Body of pancreas (tissue), 4 donors: ENCODE measurements around the gene ZNF341. TPM values are rescaled to one million over a fixed set of nuclear protein-coding genes. Genes with fewer than 3 reads are reported as not detected.

Source experiments
- ATAC-seq: fragments of 150-250 bp; one replicate; pipeline ENCODE4 v1.9.1; 2016
- DNase-seq, 4 donors: peaks; one replicate each; pipeline ENCODE4 v3.0.0-alpha.2; 2019
- H3K27ac ChIP-seq, 4 donors: fragments of 200-600 bp; sonication (generic); 1 replicate in 3 of 4; 2 replicates in 1 of 4; pipeline versions ENCODE4 v1.5.1 to v1.6.1; 2016 to 2019; ENCODE audit warnings: mild to moderate bottlenecking in 1 of 4, mixed read lengths in 1 of 4, moderate library complexity in 1 of 4
- H3K27me3 ChIP-seq, 2 donors: fragments of 200-600 bp; sonication (generic); one replicate each; pipeline ENCODE4 v1.6.0; 2016; ENCODE audit warnings: mild to moderate bottlenecking in 1 of 2
- H3K36me3 ChIP-seq, 2 donors: fragments of 200-600 bp; sonication (generic); replicated peaks in 1 of 2; 2 replicates each; pipeline ENCODE4 v1.5.1; 2016; ENCODE audit warnings: low read depth in 2 of 2; ENCODE audit not compliant: insufficient read depth in 1 of 2
- H3K4me1 ChIP-seq: fragments of 200-600 bp; sonication (generic); one replicate; pipeline ENCODE4 v1.6.0; 2016
- H3K4me3 ChIP-seq, 2 donors: fragments of 200-600 bp; sonication (generic); 1 replicate in 1 of 2; 2 replicates in 1 of 2; pipeline ENCODE4 v1.5.1; 2016 to 2019
- H3K9me3 ChIP-seq, 3 donors: fragments of 200-600 bp; sonication (generic); 1 replicate in 2 of 3; 2 replicates in 1 of 3; pipeline ENCODE4 v1.5.1; 2016
- CTCF ChIP-seq, 7 experiments: fragments of 450-650 bp in 4 of 7; fragments of 200-600 bp in 3 of 7; sonication (generic) in 3 of 7; IDR thresholded peaks; one replicate each; pipeline ENCODE4 v1.5.1; 2016 to 2019; ENCODE audit warnings: antibody characterized with exemption in 7 of 7
- POLR2A ChIP-seq, 3 donors: fragments of 450-650 bp; IDR thresholded peaks; one replicate each; pipeline ENCODE4 v1.6.1; 2016; ENCODE audit warnings: antibody characterized with exemption in 3 of 3, mild to moderate bottlenecking in 2 of 3
- WGBS, 2 donors: methylation state at CpG; one replicate each; pipeline ENCODE4 v1.1.5; 2017; 5-methylcytosine and 5-hydroxymethylcytosine counted together
- intact Hi-C: fragments of 100-400 bp; cut with DNase I; formaldehyde crosslinking; loops from one replicate; pipeline ENCODE4 v1.15.1; 2023
- total RNA-seq, 2 donors: library from RNA; depleted of rRNA; stranded (reverse); fragments of >200 nt; gene quantifications; one replicate each; pipeline ENCODE4 v1.1.0, GENCODE V29; 2016

The ZNF341 gene
- total RNA-seq, 2 donors from 2014 or later = 0.33 to 0.78 TPM

- Histone ChIP-seq H3K36me3 (peaks cover 0 to 8% of the 10 kb centered on the region in 2 donors), H3K4me3 (no peak overlapping the region), H3K27ac (no peak overlapping the region), H3K9me3 (no peaks in the 10 kb centered on the region), H3K4me1 (no peaks in the 10 kb centered on the region), H3K27me3 (no peaks in the 10 kb centered on the region)
- intact Hi-C loops = no loop called here
- TF ChIP-seq POLR2A (IDR thresholded peaks at IDR 0.05) (no peak), CTCF (IDR thresholded peaks at IDR 0.05) (no peak)
- no peak for ATAC-seq
- no peak for DNase-seq
- 77 to 100% methylated on average over 1 of the region's 1 CpG for WGBS, 2 donors
Measured at GRCh38 chr20:33757458-33757857, 25.7 kb downstream of the ZNF341 start.

GRCh38 chr20:33761698-33762250 lies 30.0 kb downstream of the ZNF341 start:
- Histone ChIP-seq H3K4me1 (no peaks in the 10 kb centered on the region), H3K27ac (no peak overlapping the region), H3K27me3 (no peaks in the 10 kb centered on the region), H3K9me3 (no peaks in the 10 kb centered on the region), H3K4me3 (no peak overlapping the region), H3K36me3 (peaks cover 0 to 5% of the 10 kb centered on the region in 2 donors)
- WGBS, 2 donors = 92 to 100% methylated on average over 13 of the region's 13 CpGs
- DNase-seq (no peak), ATAC-seq (no peak)
- TF ChIP-seq POLR2A (IDR thresholded peaks at IDR 0.05) = no peak
- no peak for TF ChIP-seq CTCF (IDR thresholded peaks at IDR 0.05)
- intact Hi-C loops = no loop called here

GRCh38 chr20:33765099-33765498 lies 33.3 kb downstream of the ZNF341 start:
- no peaks in the 10 kb centered on the region for H3K27me3 ChIP-seq
- DNase-seq (no peak), ATAC-seq (no peak)
- 64 to 89% methylated on average over 2 of the region's 2 CpGs for WGBS, 2 donors
- TF ChIP-seq POLR2A (IDR thresholded peaks at IDR 0.05) = no peak
- no peak for TF ChIP-seq CTCF (IDR thresholded peaks at IDR 0.05)
- no peaks in the 10 kb centered on the region for H3K9me3 ChIP-seq
- intact Hi-C loops = no loop called here
- no peaks in the 10 kb centered on the region for H3K36me3 ChIP-seq
- H3K4me3 ChIP-seq = no peak overlapping the region
- H3K4me1 ChIP-seq = no peaks in the 10 kb centered on the region
- H3K27ac ChIP-seq = no peak overlapping the region

- H3K27me3 ChIP-seq = no peaks in the 10 kb centered on the region
- H3K9me3 ChIP-seq = no peaks in the 10 kb centered on the region
- 93 to 96% methylated on average over 5 of the region's 5 CpGs for WGBS, 2 donors
- H3K4me1 ChIP-seq = no peaks in the 10 kb centered on the region
- intact Hi-C loops = no loop called here
- no peak overlapping the region for H3K4me3 ChIP-seq
- DNase-seq = no peak
- no peak overlapping the region for H3K27ac ChIP-seq
- H3K36me3 ChIP-seq = no peaks in the 10 kb centered on the region
- TF ChIP-seq CTCF (IDR thresholded peaks at IDR 0.05) = no peak
- TF ChIP-seq POLR2A (IDR thresholded peaks at IDR 0.05) = no peak
- ATAC-seq = no peak
Measured at GRCh38 chr20:33765592-33765991, 33.8 kb downstream of the ZNF341 start.

- TF ChIP-seq POLR2A (IDR thresholded peaks at IDR 0.05) = no peak
- no peak for TF ChIP-seq CTCF (IDR thresholded peaks at IDR 0.05)
- WGBS, 2 donors = 94 to 97% methylated on average over 6 to 9 of the region's 9 CpGs
Measured at GRCh38 chr20:33766686-33767085, 34.9 kb downstream of the ZNF341 start.

More at GRCh38 chr20:33766686-33767085, 34.9 kb downstream of the ZNF341 start:
- intact Hi-C loops = no loop called here
- Histone ChIP-seq H3K27ac (no peak overlapping the region), H3K27me3 (no peaks in the 10 kb centered on the region), H3K36me3 (no peaks in the 10 kb centered on the region), H3K4me3 (no peak overlapping the region), H3K4me1 (no peaks in the 10 kb centered on the region), H3K9me3 (no peaks in the 10 kb centered on the region)
- no peak for ATAC-seq
- no peak for DNase-seq
